ENCODE results near the gene TTC1.

DNA sequence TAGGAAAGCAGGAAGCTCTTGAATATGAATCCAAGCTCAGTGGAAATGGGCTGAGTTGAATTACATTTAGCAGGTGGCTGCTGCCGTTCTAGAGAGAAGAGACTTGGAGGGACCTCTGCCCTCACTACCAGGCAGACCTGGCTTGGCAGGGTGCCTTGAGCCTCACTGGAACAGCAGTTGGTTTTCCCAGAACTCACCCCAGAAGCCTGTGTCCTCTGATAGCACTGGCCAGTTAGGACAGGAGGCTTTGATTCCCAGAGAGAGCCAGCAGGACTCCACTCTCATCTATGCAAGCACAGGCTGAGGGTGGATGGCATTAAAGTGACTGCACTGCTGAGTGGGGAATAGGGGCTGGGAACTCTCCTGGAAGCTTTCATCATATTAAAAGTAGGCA is 55.5 kb downstream of the TTC1 start:
- TF ChIP-seq, protein P1, sequence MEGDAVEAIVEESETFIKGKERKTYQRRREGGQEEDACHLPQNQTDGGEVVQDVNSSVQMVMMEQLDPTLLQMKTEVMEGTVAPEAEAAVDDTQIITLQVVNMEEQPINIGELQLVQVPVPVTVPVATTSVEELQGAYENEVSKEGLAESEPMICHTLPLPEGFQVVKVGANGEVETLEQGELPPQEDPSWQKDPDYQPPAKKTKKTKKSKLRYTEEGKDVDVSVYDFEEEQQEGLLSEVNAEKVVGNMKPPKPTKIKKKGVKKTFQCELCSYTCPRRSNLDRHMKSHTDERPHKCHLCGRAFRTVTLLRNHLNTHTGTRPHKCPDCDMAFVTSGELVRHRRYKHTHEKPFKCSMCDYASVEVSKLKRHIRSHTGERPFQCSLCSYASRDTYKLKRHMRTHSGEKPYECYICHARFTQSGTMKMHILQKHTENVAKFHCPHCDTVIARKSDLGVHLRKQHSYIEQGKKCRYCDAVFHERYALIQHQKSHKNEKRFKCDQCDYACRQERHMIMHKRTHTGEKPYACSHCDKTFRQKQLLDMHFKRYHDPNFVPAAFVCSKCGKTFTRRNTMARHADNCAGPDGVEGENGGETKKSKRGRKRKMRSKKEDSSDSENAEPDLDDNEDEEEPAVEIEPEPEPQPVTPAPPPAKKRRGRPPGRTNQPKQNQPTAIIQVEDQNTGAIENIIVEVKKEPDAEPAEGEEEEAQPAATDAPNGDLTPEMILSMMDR (IDR thresholded peaks at IDR 0.05), result no peak
- TF ChIP-seq POLR2A (IDR thresholded peaks at IDR 0.05), result no peak

Data from esophagus squamous epithelium (tissue), 4 donors.